ENCODE measurements around the gene ZDHHC5. TPM values are rescaled to one million over a fixed set of nuclear protein-coding genes. Genes with fewer than 3 reads are reported as not detected.

ZDHHC5 gene
- total RNA-seq, 1 experiment from 2014 or later, result 65.2 TPM

DNA sequence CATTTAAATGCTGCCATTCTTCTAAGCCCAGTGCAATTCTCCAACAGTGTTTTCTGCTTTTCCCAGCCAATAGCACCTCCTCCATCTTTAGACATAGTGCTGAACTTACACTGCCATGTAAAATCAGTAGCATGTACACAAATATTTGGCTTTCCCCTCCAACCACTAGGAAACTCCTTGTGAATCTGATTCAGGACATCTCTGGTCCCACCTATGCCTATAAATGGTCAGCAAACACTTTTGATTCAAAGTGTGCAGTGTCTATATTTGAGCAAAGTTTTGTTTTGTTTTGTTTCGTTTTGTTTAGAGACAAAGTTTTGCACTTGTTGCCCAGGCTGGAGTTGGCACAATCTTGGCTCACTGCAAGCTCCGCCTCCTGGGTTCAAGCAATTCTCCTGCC lies 43.0 kb upstream of the ZDHHC5 start:
- Histone ChIP-seq H2BK12ac (ENCODE audit: insufficient read length, low read depth, low read length) (no peak overlapping the region), H3K56ac (ENCODE audit: insufficient read length, low read depth, low read length) (no peak overlapping the region), H2BK5ac (ENCODE audit: insufficient read length, low read length) (no peak overlapping the region), H4K91ac (ENCODE audit: insufficient read length, low read depth, low read length) (no peak overlapping the region), H2AFZ (ENCODE audit: low read length) (no peak overlapping the region), H2BK15ac (ENCODE audit: low read depth, low read length) (no peak overlapping the region), H3K27me3 (ENCODE audit: insufficient read depth, low read length) (no peaks in the 10 kb centered on the region), H4K8ac (replicated peaks; ENCODE audit: insufficient read length, low read depth, low read length) (no peak overlapping the region), H3K18ac (ENCODE audit: insufficient read length, low read depth, low read length) (no peak overlapping the region), H4K5ac (ENCODE audit: insufficient read length, low read depth, low read length) (no peak overlapping the region), H3K9ac (ENCODE audit: extremely low read depth, insufficient read length, low read length) (no peak overlapping the region), H3K27ac (ENCODE audit: insufficient read length, low read depth, low read length) (no peak overlapping the region), H2BK120ac (ENCODE audit: low read depth, low read length, poor library complexity, severe bottlenecking) (no peak overlapping the region), H3K4me2 (ENCODE audit: insufficient read depth, insufficient read length, low read length) (no peak overlapping the region), H3K9me3 (ENCODE audit: control insufficient read depth, low read depth, low read length) (no peaks in the 10 kb centered on the region), H4K20me1 (ENCODE audit: control insufficient read depth, insufficient read depth, insufficient read length) (no peaks in the 10 kb centered on the region), H3K23ac (ENCODE audit: insufficient read length, low read depth, low read length) (no peak overlapping the region), H2BK20ac (ENCODE audit: low read depth, low read length, poor library complexity, severe bottlenecking) (no peak overlapping the region), H2AK5ac (ENCODE audit: insufficient read length, low read length) (no peak overlapping the region), H3K14ac (ENCODE audit: insufficient read depth, low read length) (no peak overlapping the region), H3T11ph (ENCODE audit: low read length) (no peak overlapping the region), H3K23me2 (ENCODE audit: insufficient read length, low read depth, low read length, poor library complexity, severe bottlenecking) (no peaks in the 10 kb centered on the region), H3K79me1 (ENCODE audit: insufficient read depth, low read depth, low read length, poor library complexity, severe bottlenecking) (no peaks in the 10 kb centered on the region), H3K79me2 (ENCODE audit: insufficient read depth, low read length) (no peaks in the 10 kb centered on the region), H3K4ac (ENCODE audit: low read depth, low read length) (no peak overlapping the region), H3K4me1 (ENCODE audit: insufficient read depth, low read length) (no peaks in the 10 kb centered on the region)
- H3K9me3 Mint-ChIP-seq, result peaks cover 4 to 10% of the 10 kb centered on the region in 2 experiments; a peak in 4 of 5 replicates
- no peak for DNase-seq
- H3K4me1 Mint-ChIP-seq, result peaks cover 0 to 3% of the 10 kb centered on the region in 2 experiments; a peak in 2 of 4 replicates
- peaks cover under 1% of the 10 kb centered on the region; the same call in 1 of the 2 replicates for H3K27me3 Mint-ChIP-seq (ENCODE audit: low read depth)
- no CpG with 5 or more reads among the region's 2 CpGs for whole genome bisulfite sequencing (ENCODE audit: extremely low coverage, insufficient read length, low lambda C conversion rate)
- H3K27ac Mint-ChIP-seq, result peak overlapping the region in 1 of 3 experiments; percentile 70; a peak in 1 of 7 replicates
- TF ChIP-seq, protein P1, sequence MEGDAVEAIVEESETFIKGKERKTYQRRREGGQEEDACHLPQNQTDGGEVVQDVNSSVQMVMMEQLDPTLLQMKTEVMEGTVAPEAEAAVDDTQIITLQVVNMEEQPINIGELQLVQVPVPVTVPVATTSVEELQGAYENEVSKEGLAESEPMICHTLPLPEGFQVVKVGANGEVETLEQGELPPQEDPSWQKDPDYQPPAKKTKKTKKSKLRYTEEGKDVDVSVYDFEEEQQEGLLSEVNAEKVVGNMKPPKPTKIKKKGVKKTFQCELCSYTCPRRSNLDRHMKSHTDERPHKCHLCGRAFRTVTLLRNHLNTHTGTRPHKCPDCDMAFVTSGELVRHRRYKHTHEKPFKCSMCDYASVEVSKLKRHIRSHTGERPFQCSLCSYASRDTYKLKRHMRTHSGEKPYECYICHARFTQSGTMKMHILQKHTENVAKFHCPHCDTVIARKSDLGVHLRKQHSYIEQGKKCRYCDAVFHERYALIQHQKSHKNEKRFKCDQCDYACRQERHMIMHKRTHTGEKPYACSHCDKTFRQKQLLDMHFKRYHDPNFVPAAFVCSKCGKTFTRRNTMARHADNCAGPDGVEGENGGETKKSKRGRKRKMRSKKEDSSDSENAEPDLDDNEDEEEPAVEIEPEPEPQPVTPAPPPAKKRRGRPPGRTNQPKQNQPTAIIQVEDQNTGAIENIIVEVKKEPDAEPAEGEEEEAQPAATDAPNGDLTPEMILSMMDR (conservative IDR thresholded peaks at IDR 0.05), result no peak
- H3K36me3 Mint-ChIP-seq (ENCODE audit: insufficient read depth in 1 of 3, low read depth in 3 of 3), result peaks cover 0 to 7% (median 2%) of the 10 kb centered on the region in 3 experiments; a peak in 4 of 7 replicates
- H3K4me3 Mint-ChIP-seq, result no peak overlapping the region

Measured in H9 (cell line).